ENCODE results near the gene AGBL5. TPM values are rescaled to one million over a fixed set of nuclear protein-coding genes. Genes with fewer than 3 reads are reported as not detected.

The AGBL5 gene
- total and polyA plus RNA-seq, 2 of the 13 experiments (the other 11 are each of a cell fraction or from before 2014, with no cell fraction given), result 55.9 to 73.3 TPM

DNA sequence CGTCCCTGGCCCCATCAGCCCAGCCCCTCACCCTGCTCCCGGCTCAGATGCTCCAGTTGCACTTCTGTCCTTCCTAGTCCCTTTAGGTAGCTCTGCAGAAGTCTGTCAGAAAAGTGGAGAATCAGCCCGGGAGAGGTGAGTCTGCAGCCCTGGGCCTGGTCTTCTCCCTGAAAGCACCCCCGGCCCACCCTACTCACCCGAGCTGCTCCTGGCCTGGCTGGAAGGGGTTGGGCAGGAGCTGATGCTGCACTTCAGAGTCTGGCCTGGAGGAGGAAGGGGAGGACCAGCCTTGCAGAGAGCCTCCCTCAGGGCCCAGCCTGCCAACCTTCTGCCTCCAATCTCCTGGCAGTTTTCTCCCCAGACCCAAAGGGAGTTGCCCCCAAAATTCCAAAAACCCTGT, 50.9 kb downstream of the AGBL5 start (continued):
- TF ChIP-seq, protein P1, sequence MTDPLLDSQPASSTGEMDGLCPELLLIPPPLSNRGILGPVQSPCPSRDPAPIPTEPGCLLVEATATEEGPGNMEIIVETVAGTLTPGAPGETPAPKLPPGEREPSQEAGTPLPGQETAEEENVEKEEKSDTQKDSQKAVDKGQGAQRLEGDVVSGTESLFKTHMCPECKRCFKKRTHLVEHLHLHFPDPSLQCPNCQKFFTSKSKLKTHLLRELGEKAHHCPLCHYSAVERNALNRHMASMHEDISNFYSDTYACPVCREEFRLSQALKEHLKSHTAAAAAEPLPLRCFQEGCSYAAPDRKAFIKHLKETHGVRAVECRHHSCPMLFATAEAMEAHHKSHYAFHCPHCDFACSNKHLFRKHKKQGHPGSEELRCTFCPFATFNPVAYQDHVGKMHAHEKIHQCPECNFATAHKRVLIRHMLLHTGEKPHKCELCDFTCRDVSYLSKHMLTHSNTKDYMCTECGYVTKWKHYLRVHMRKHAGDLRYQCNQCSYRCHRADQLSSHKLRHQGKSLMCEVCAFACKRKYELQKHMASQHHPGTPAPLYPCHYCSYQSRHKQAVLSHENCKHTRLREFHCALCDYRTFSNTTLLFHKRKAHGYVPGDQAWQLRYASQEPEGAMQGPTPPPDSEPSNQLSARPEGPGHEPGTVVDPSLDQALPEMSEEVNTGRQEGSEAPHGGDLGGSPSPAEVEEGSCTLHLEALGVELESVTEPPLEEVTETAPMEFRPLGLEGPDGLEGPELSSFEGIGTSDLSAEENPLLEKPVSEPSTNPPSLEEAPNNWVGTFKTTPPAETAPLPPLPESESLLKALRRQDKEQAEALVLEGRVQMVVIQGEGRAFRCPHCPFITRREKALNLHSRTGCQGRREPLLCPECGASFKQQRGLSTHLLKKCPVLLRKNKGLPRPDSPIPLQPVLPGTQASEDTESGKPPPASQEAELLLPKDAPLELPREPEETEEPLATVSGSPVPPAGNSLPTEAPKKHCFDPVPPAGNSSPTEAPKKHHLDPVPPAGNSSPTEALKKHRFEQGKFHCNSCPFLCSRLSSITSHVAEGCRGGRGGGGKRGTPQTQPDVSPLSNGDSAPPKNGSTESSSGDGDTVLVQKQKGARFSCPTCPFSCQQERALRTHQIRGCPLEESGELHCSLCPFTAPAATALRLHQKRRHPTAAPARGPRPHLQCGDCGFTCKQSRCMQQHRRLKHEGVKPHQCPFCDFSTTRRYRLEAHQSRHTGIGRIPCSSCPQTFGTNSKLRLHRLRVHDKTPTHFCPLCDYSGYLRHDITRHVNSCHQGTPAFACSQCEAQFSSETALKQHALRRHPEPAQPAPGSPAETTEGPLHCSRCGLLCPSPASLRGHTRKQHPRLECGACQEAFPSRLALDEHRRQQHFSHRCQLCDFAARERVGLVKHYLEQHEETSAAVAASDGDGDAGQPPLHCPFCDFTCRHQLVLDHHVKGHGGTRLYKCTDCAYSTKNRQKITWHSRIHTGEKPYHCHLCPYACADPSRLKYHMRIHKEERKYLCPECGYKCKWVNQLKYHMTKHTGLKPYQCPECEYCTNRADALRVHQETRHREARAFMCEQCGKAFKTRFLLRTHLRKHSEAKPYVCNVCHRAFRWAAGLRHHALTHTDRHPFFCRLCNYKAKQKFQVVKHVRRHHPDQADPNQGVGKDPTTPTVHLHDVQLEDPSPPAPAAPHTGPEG (CRISPR knock-in tag; IDR thresholded peaks at IDR 0.05), result no peak
- peak; percentile 72 for TF ChIP-seq AGO2 (optimal IDR thresholded peaks at IDR 0.05; ENCODE audit: low read depth, low read length)

DNA sequence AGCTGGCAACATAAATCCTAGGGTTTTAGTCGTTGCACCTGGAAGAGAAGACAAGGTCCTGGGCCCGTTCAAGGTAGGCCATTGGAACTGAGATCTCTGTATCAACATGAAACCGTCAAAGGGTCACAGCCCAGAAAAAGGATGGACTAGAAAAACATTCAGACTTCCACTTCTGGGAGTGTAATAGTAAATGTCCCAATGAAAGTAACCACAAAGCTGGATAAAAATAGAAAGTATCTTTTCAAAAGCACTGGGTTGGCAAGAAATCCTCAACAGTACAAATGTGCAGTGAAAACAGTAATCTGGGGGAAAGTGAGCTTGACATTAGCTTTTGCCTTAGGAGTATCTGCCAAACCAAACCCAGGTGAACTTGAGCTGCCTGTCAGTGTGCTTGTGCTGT, 54.5 kb downstream of the AGBL5 start:
- BruUV-seq (replicated peaks), result no TSS peak
- Histone ChIP-seq H3K27ac (ENCODE audit: extremely low read length, insufficient read depth, low read length) (no peak overlapping the region), H3K36me3 (replicated peaks in 1 of 2; ENCODE audit: control insufficient read depth in 1 of 2, insufficient read depth in 2 of 2, low read length in 2 of 2) (no peaks in the 10 kb centered on the region; a peak in 1 of 5 replicates), H2AFZ (ENCODE audit: low read length) (no peak overlapping the region), H3K9ac (ENCODE audit: insufficient read depth, low read depth, low read length) (no peak overlapping the region), H4K20me1 (ENCODE audit: insufficient read depth, low read length) (no peaks in the 10 kb centered on the region), H3K27me3 (ENCODE audit: control insufficient read depth in 1 of 2, insufficient read depth in 2 of 2, low read length in 2 of 2) (no peaks in the 10 kb centered on the region), H3K4me2 (ENCODE audit: low read depth, low read length) (no peak overlapping the region), H3K9me3 (ENCODE audit: low read length) (no peaks in the 10 kb centered on the region), H3K4me3 (replicated peaks in 1 of 3; ENCODE audit: insufficient read depth in 1 of 3, low read depth in 2 of 3, low read length in 3 of 3) (no peak overlapping the region), H3K4me1 (ENCODE audit: insufficient read depth, low read length) (no peaks in the 10 kb centered on the region), H3K79me2 (ENCODE audit: insufficient read depth, low read length) (no peaks in the 10 kb centered on the region)
- DNase-seq (ENCODE audit: low spot score) (no peak), ATAC-seq (no peak), FAIRE-seq (no peak)
- TF ChIP-seq ZNF768 (CRISPR knock-in tag; IDR thresholded peaks at IDR 0.05) (no peak), GATAD1 (CRISPR knock-in tag; IDR thresholded peaks at IDR 0.05) (no peak), DNMT1 (CRISPR knock-in tag; IDR thresholded peaks at IDR 0.05) (no peak), ARID3A (IDR thresholded peaks at IDR 0.05; ENCODE audit: low read depth, low read length) (no peak), ZNF160 (CRISPR knock-in tag; IDR thresholded peaks at IDR 0.05) (no peak), SNAI1 (CRISPR knock-in tag; IDR thresholded peaks at IDR 0.05; ENCODE audit: borderline replicate concordance) (no peak), ZNF256 (CRISPR knock-in tag; conservative IDR thresholded peaks at IDR 0.05) (no peak), ZNF691 (CRISPR knock-in tag; IDR thresholded peaks at IDR 0.05; ENCODE audit: borderline replicate concordance, low read depth) (no peak), ZNF781 (CRISPR knock-in tag; IDR thresholded peaks at IDR 0.05; ENCODE audit: borderline replicate concordance, not compliant biosample characterization) (no peak), U2AF2 (IDR thresholded peaks at IDR 0.05; ENCODE audit: low read depth, low read length) (no peak), KLF11 (CRISPR knock-in tag; IDR thresholded peaks at IDR 0.05) (no peak)
- intact Hi-C loops (cut with micrococcal nuclease; ENCODE audit: unreplicated experiment), result no loop called here
- WGBS (ENCODE audit: low lambda C conversion rate), result 64% methylated on average over 3 of the region's 3 CpGs
- POLR2A ChIA-PET, result interaction anchor here (1.0 to 1.9 kb wide), 2 partner anchors 12 to 19 kb away, joined by 3 to 6 read pairs; partner anchors contain the start of gene KHK
- CTCF ChIA-PET (ENCODE audit: low intra/inter-chr PET ratio, low total read pairs), result no interaction called here
- in situ Hi-C loops (cut with HindIII; ENCODE audit: extremely low pct_ligation_motif_present, low pct_unique_long_range_greater_than_20kb), result no loop called here

Data from HepG2 (cell line).